Endodermal cell (in vitro differentiated cells): Measurements from ENCODE around the gene ASTN2. TPM values are rescaled to one million over a fixed set of nuclear protein-coding genes. Genes with fewer than 3 reads are reported as not detected.
A peak's percentile ranks its signal among the peaks of the same experiment; 100 is the strongest.

Experiments
- DNase-seq: peaks from one replicate; pipeline ENCODE4 v3.0.0-alpha.2; 2017
- H3K27ac ChIP-seq: 2 replicates; pipeline ENCODE4 v1.5.1; 2013; ENCODE audit warnings: mild to moderate bottlenecking, low read depth, low read length, moderate library complexity
- H3K27me3 ChIP-seq: 2 replicates; pipeline ENCODE4 v1.6.1; 2013; ENCODE audit warnings: mild to moderate bottlenecking, low read length, moderate library complexity; ENCODE audit not compliant: insufficient read depth, control insufficient read depth, poor library complexity, severe bottlenecking
- H3K36me3 ChIP-seq: 2 replicates; pipeline ENCODE4 v1.7.0; 2013; ENCODE audit warnings: mild to moderate bottlenecking, low read length, moderate library complexity; ENCODE audit not compliant: control insufficient read depth, insufficient read depth
- H3K4me1 ChIP-seq: one replicate; pipeline ENCODE4 v1.7.0; 2013; ENCODE audit warnings: low read length; ENCODE audit not compliant: control insufficient read depth, insufficient read depth
- H3K4me3 ChIP-seq: 2 replicates; pipeline ENCODE4 v1.5.1; 2013; ENCODE audit warnings: mild to moderate bottlenecking, low read length, moderate library complexity
- H3K9ac ChIP-seq: 2 replicates; pipeline ENCODE4 v1.6.1; 2013; ENCODE audit warnings: mild to moderate bottlenecking, low read length, moderate library complexity; ENCODE audit not compliant: poor library complexity, severe bottlenecking; ENCODE audit errors: extremely low read depth
- H3K9me3 ChIP-seq: 2 replicates; pipeline ENCODE4 v1.6.1; 2013; ENCODE audit warnings: mild to moderate bottlenecking, low read length, moderate library complexity; ENCODE audit not compliant: control insufficient read depth
- H3K27ac Mint-ChIP-seq: 2 replicates; pipeline ENCODE4 v1.8.0; 2020; ENCODE audit warnings: mixed read lengths
- H3K27me3 Mint-ChIP-seq: 2 replicates; pipeline ENCODE4 v1.8.0; 2021; ENCODE audit warnings: mild to moderate bottlenecking, mixed read lengths; ENCODE audit not compliant: insufficient read depth
- H3K36me3 Mint-ChIP-seq: 2 replicates; pipeline ENCODE4 v1.8.0; 2020; ENCODE audit warnings: low read depth, mixed read lengths
- H3K4me1 Mint-ChIP-seq: 2 replicates; pipeline ENCODE4 v1.8.0; 2020; ENCODE audit warnings: mixed read lengths
- H3K4me3 Mint-ChIP-seq: 2 replicates; pipeline ENCODE4 v1.8.0; 2020; ENCODE audit warnings: mild to moderate bottlenecking, moderate library complexity, mixed read lengths
- H3K9me3 Mint-ChIP-seq: 2 replicates; pipeline ENCODE4 v1.8.0; 2020; ENCODE audit warnings: mild to moderate bottlenecking, mixed read lengths
- CTCF ChIP-seq: fragments of 200-600 bp; sonication (generic); conservative IDR thresholded peaks from 2 replicates; pipeline ENCODE4 v1.5.0; 2021; ENCODE audit warnings: antibody characterized with exemption, mild to moderate bottlenecking
- WGBS, 2 experiments: methylation state at CpG; one replicate each; pipeline versions ENCODE4 v1.1.5 to v1.1.7; 2013; ENCODE audit warnings: missing lambda C conversion rate in 2 of 2, mixed read lengths in 1 of 2; ENCODE audit not compliant: insufficient coverage in 1 of 2, insufficient read length in 1 of 2; 5-methylcytosine and 5-hydroxymethylcytosine counted together
- total RNA-seq, 2 donors: library from RNA; stranded (reverse); fragmentation: NEBNext Ultra II Directional in 1 of 2; extraction: Animal tissue kit (Norgen Biotek cat#: 25700) in 1 of 2; gene quantifications; 2 replicates in 1 of 2; 3 replicates in 1 of 2; pipeline ENCODE4 v1.2.1, GENCODE V29; 2021

ASTN2 gene
- total RNA-seq, 2 donors from 2014 or later = 8.9 to 10.4 TPM

GRCh38 chr9:117160254-117160653, 254.6 kb downstream of the ASTN2 start:
- H3K4me3 Mint-ChIP-seq = no peak overlapping the region
- DNase-seq = no peak
- H3K36me3 Mint-ChIP-seq = no peaks in the 10 kb centered on the region
- no peak overlapping the region for H3K4me3 ChIP-seq
- H3K9me3 Mint-ChIP-seq = no peaks in the 10 kb centered on the region
- H3K27ac ChIP-seq = no peak overlapping the region
- H3K4me1 Mint-ChIP-seq = peaks cover 24% of the 10 kb centered on the region
- H3K27me3 ChIP-seq = peaks cover 6% of the 10 kb centered on the region
- peaks cover 5% of the 10 kb centered on the region for H3K4me1 ChIP-seq
- no peaks in the 10 kb centered on the region for H3K36me3 ChIP-seq
- no peaks in the 10 kb centered on the region for H3K9me3 ChIP-seq
- H3K27me3 Mint-ChIP-seq = peaks cover 12% of the 10 kb centered on the region
- no peak overlapping the region for H3K27ac Mint-ChIP-seq
- TF ChIP-seq CTCF = peak; percentile 77
- H3K9ac ChIP-seq = no peak overlapping the region

GRCh38 chr9:117156771-117157535, 257.9 kb downstream of the ASTN2 start:
- no peak overlapping the region for H3K4me3 ChIP-seq
- Mint-ChIP-seq H3K36me3 (no peaks in the 10 kb centered on the region), H3K9me3 (no peaks in the 10 kb centered on the region), H3K4me3 (no peak overlapping the region), H3K27ac (no peak overlapping the region), H3K27me3 (peaks cover 9% of the 10 kb centered on the region), H3K4me1 (peaks cover 29% of the 10 kb centered on the region)
- H3K4me1 ChIP-seq = peaks cover 8% of the 10 kb centered on the region
- no peak overlapping the region for H3K9ac ChIP-seq
- no peaks in the 10 kb centered on the region for H3K36me3 ChIP-seq
- H3K27ac ChIP-seq = no peak overlapping the region
- no peak for TF ChIP-seq CTCF
- no peaks in the 10 kb centered on the region for H3K9me3 ChIP-seq
- WGBS, 2 experiments = 89% methylated on average over 2 of the region's 2 CpGs; no CpG with 5 or more reads in 1 of the 2 experiments
- peaks cover 6% of the 10 kb centered on the region for H3K27me3 ChIP-seq
- DNase-seq = no peak

GRCh38 chr9:117156144-117156688, 258.6 kb downstream of the ASTN2 start:
- Histone ChIP-seq H3K27me3 (peaks cover 6% of the 10 kb centered on the region), H3K9ac (no peak overlapping the region), H3K4me1 (peaks cover 8% of the 10 kb centered on the region), H3K27ac (no peak overlapping the region), H3K36me3 (no peaks in the 10 kb centered on the region), H3K4me3 (no peak overlapping the region), H3K9me3 (no peaks in the 10 kb centered on the region)
- H3K27ac Mint-ChIP-seq = no peak overlapping the region
- WGBS, 2 experiments = 88 to 96% methylated on average over 1 to 2 of the region's 2 CpGs
- no peaks in the 10 kb centered on the region for H3K9me3 Mint-ChIP-seq
- TF ChIP-seq CTCF = no peak
- H3K27me3 Mint-ChIP-seq = peaks cover 10% of the 10 kb centered on the region
- H3K36me3 Mint-ChIP-seq = no peaks in the 10 kb centered on the region
- peaks cover 29% of the 10 kb centered on the region for H3K4me1 Mint-ChIP-seq
- DNase-seq = no peak
- H3K4me3 Mint-ChIP-seq = no peak overlapping the region
